Gastroesophageal sphincter (tissue), 3 donors: ENCODE results near the gene DLGAP4.
"Not testable (repeated sequence)": the region's sequence is repeated elsewhere in the genome, so short reads cannot be mapped to it uniquely, and the experiment has no call there.

Source experiments
- CTCF ChIP-seq, 4 experiments: fragments of 200-600 bp in 2 of 4; fragments of 450-650 bp in 2 of 4; sonication (generic) in 1 of 4; IDR thresholded peaks; one replicate each; pipeline ENCODE4 v1.5.1; 2017 to 2019; ENCODE audit warnings: antibody characterized with exemption in 4 of 4, mild to moderate bottlenecking in 2 of 4, moderate library complexity in 2 of 4
- EP300 ChIP-seq: sonication (generic); formaldehyde crosslinking; IDR thresholded peaks from one replicate; pipeline ENCODE4 v1.6.1; 2017; ENCODE audit warnings: antibody characterized with exemption, mild to moderate bottlenecking
- POLR2A ChIP-seq, 2 donors: fragments of 450-650 bp; IDR thresholded peaks; one replicate each; pipeline ENCODE4 v1.6.1; 2017; ENCODE audit warnings: antibody characterized with exemption in 2 of 2, mild to moderate bottlenecking in 2 of 2, moderate library complexity in 1 of 2
- POLR2AphosphoS5 ChIP-seq: sonication (generic); formaldehyde crosslinking; IDR thresholded peaks from one replicate; pipeline ENCODE4 v1.6.1; 2017; ENCODE audit warnings: antibody characterized with exemption

DNA sequence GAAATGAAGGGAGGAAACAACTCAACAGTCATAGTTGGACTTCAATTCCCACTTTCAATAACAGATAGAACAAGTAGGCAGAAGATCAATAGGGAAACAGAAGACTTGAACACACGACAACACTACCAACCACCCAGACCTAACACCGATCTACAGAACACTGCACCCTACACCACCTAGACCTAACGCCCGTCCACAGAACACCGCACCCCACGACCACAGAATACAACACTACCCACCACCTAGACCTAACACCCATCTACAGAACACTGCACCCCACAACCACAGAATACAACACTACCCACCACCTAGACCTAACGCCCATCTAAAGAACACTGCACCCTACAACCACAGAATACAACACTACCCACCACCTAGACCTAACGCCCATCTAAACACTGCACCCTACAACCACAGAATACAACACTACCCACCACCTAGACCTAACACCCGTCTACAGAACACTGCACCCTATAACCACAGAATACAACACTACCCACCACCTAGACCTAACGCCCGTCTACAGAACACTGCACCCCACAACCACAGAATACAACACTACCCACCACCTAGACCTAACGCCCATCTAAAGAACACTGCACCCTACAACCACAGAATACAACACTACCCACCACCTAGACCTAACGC lies 258.1 kb downstream of the DLGAP4 start:
- not testable (repeated sequence) for TF ChIP-seq POLR2AphosphoS5; CTCF (IDR thresholded peaks at IDR 0.05); POLR2A (IDR thresholded peaks at IDR 0.05); EP300
